HL-60 (cell line): ENCODE measurements around the gene TSPAN17.

Source experiments
- TF ChIP-seq, protein P1 (sequence below): IDR thresholded peaks from 2 replicates; pipeline ENCODE4 v1.6.1; 2012; ENCODE audit warnings: low read depth; ENCODE audit not compliant: insufficient replicate concordance
- TF ChIP-seq, protein P2 (sequence below): IDR thresholded peaks from one replicate; pipeline ENCODE4 v1.5.1; 2011; ENCODE audit warnings: low read length, control low read depth, inconsistent platforms; ENCODE audit not compliant: insufficient read depth

DNA sequence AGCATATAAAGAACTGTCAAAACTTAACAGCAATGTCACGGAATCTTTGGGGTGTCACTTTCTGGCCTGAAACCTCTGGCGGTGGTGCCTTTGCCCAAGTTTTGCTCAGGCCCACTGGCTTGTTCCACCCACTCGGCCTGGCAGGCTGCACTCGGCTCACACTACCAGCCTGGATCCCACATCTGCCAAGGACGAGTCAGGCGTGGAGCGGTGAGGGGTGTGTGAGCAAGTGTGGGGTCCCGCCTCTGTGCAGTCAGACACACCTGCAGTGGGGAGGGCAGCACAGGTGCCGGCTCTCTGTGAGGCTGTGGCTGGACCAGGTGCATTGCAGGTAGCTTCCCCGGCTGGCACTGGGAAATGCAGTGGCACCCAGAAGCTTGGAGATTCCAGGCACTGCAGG lies 40.0 kb downstream of the TSPAN17 start:
- TF ChIP-seq, protein P1, sequence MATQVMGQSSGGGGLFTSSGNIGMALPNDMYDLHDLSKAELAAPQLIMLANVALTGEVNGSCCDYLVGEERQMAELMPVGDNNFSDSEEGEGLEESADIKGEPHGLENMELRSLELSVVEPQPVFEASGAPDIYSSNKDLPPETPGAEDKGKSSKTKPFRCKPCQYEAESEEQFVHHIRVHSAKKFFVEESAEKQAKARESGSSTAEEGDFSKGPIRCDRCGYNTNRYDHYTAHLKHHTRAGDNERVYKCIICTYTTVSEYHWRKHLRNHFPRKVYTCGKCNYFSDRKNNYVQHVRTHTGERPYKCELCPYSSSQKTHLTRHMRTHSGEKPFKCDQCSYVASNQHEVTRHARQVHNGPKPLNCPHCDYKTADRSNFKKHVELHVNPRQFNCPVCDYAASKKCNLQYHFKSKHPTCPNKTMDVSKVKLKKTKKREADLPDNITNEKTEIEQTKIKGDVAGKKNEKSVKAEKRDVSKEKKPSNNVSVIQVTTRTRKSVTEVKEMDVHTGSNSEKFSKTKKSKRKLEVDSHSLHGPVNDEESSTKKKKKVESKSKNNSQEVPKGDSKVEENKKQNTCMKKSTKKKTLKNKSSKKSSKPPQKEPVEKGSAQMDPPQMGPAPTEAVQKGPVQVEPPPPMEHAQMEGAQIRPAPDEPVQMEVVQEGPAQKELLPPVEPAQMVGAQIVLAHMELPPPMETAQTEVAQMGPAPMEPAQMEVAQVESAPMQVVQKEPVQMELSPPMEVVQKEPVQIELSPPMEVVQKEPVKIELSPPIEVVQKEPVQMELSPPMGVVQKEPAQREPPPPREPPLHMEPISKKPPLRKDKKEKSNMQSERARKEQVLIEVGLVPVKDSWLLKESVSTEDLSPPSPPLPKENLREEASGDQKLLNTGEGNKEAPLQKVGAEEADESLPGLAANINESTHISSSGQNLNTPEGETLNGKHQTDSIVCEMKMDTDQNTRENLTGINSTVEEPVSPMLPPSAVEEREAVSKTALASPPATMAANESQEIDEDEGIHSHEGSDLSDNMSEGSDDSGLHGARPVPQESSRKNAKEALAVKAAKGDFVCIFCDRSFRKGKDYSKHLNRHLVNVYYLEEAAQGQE = no peak
- TF ChIP-seq, protein P2, sequence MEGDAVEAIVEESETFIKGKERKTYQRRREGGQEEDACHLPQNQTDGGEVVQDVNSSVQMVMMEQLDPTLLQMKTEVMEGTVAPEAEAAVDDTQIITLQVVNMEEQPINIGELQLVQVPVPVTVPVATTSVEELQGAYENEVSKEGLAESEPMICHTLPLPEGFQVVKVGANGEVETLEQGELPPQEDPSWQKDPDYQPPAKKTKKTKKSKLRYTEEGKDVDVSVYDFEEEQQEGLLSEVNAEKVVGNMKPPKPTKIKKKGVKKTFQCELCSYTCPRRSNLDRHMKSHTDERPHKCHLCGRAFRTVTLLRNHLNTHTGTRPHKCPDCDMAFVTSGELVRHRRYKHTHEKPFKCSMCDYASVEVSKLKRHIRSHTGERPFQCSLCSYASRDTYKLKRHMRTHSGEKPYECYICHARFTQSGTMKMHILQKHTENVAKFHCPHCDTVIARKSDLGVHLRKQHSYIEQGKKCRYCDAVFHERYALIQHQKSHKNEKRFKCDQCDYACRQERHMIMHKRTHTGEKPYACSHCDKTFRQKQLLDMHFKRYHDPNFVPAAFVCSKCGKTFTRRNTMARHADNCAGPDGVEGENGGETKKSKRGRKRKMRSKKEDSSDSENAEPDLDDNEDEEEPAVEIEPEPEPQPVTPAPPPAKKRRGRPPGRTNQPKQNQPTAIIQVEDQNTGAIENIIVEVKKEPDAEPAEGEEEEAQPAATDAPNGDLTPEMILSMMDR = no peak
